Endothelial cell of hepatic sinusoid (primary cell): ENCODE measurements around the gene CFAP97.
"Not testable (repeated sequence)": the region's sequence is repeated elsewhere in the genome, so short reads cannot be mapped to it uniquely, and the experiment has no call there.

Experiments
- in situ Hi-C: cut with HindIII; loops from 2 replicates; pipeline ENCODE4 v1.10.0; 2017; ENCODE audit warnings: low sequenced_read_pairs

CFAP97 gene

GRCh38 chr4:185143601-185143969 lies 60.2 kb downstream of the CFAP97 start:
- in situ Hi-C loops = no loop called here

GRCh38 chr4:185142912-185143600 lies 60.7 kb downstream of the CFAP97 start, which contains the start of gene SLC25A4:
TSS of gene SLC25A4 (plus strand) at chr4:185143266. CDS start at chr4:185143373, 107 bp downstream.
- in situ Hi-C loops = no loop called here

- in situ Hi-C loops = no loop called here
Measured at GRCh38 chr4:185142564-185142911, 61.3 kb downstream of the CFAP97 start.

GRCh38 chr4:185141777-185142176 lies 62.0 kb downstream of the CFAP97 start:
- in situ Hi-C loops = no loop called here

- in situ Hi-C loops = loop anchor here (5.0 kb wide), 2 partner anchors 77 to 102 kb away; no protein-coding TSS in a partner anchor
Measured at GRCh38 chr4:185139736-185140135, 64.1 kb downstream of the CFAP97 start.

GRCh38 chr4:185138161-185138560 lies 65.6 kb downstream of the CFAP97 start:
- in situ Hi-C loops = loop anchor here (5.0 kb wide), 2 partner anchors 76 to 101 kb away; no protein-coding TSS in a partner anchor

- in situ Hi-C loops = loop anchor here (5.0 kb wide), 2 partner anchors 75 to 100 kb away; no protein-coding TSS in a partner anchor
Measured at GRCh38 chr4:185137233-185137925, 66.4 kb downstream of the CFAP97 start.

GRCh38 chr4:185134307-185134869 lies 69.4 kb downstream of the CFAP97 start:
- in situ Hi-C loops = no loop called here

GRCh38 chr4:185128272-185129119 lies 75.3 kb downstream of the CFAP97 start:
- in situ Hi-C loops = no loop called here

GRCh38 chr4:185127021-185127925 lies 76.5 kb downstream of the CFAP97 start:
- in situ Hi-C loops = no loop called here

- in situ Hi-C loops = no loop called here
Measured at GRCh38 chr4:185124006-185124405, 79.8 kb downstream of the CFAP97 start.

- in situ Hi-C loops = no loop called here
Measured at GRCh38 chr4:185122681-185123345, 81.0 kb downstream of the CFAP97 start.

- in situ Hi-C loops = no loop called here
Measured at GRCh38 chr4:185120631-185120946, 83.2 kb downstream of the CFAP97 start.

GRCh38 chr4:185119927-185120630 lies 83.7 kb downstream of the CFAP97 start:
- in situ Hi-C loops = no loop called here

GRCh38 chr4:185119467-185119866 lies 84.3 kb downstream of the CFAP97 start:
- in situ Hi-C loops = not testable (repeated sequence)

- in situ Hi-C loops = no loop called here
Measured at GRCh38 chr4:185118876-185119275, 84.9 kb downstream of the CFAP97 start.

GRCh38 chr4:185117300-185117934 lies 86.4 kb downstream of the CFAP97 start:
- in situ Hi-C loops = no loop called here

- in situ Hi-C loops = no loop called here
Measured at GRCh38 chr4:185115827-185116232, 88.0 kb downstream of the CFAP97 start.

- in situ Hi-C loops = no loop called here
Measured at GRCh38 chr4:185113340-185113739, 90.5 kb downstream of the CFAP97 start.
